Measurements from ENCODE around the gene RNH1. TPM values are rescaled to one million over a fixed set of nuclear protein-coding genes. Genes with fewer than 3 reads are reported as not detected.
A peak's percentile ranks its signal among the peaks of the same experiment; 100 is the strongest.

Gene RNH1
- total RNA-seq, 1 donor from 2014 or later = 151 TPM

DNA sequence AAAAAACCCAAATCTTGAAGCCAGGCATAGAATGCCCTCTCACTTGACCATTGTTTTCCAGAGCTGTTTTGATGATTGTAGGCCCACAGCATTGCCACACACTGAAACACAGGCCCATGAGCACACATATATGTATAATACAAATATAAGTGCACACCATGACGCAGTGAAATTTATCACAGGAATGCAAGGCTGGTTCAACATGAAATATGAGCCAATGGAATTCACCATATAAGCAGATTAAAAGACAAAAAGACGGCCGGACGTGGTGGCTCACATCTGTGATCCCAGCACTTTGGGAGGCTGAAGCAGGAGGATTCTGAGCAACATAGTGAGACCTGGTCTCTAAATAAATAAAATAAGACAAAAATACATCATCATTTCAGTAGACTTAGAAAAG, 9.4 kb upstream of the RNH1 start:
- Mint-ChIP-seq H3K9me3 (ENCODE audit: unreplicated experiment) (no peaks in the 10 kb centered on the region), H3K27me3 (ENCODE audit: unreplicated experiment) (no peaks in the 10 kb centered on the region), H3K4me3 (ENCODE audit: unreplicated experiment) (no peak overlapping the region), H3K36me3 (ENCODE audit: unreplicated experiment) (peaks cover 21% of the 10 kb centered on the region), H3K4me1 (ENCODE audit: unreplicated experiment) (peaks cover 2% of the 10 kb centered on the region), H3K27ac (ENCODE audit: unreplicated experiment) (no peak overlapping the region)
- TF ChIP-seq, protein P1, sequence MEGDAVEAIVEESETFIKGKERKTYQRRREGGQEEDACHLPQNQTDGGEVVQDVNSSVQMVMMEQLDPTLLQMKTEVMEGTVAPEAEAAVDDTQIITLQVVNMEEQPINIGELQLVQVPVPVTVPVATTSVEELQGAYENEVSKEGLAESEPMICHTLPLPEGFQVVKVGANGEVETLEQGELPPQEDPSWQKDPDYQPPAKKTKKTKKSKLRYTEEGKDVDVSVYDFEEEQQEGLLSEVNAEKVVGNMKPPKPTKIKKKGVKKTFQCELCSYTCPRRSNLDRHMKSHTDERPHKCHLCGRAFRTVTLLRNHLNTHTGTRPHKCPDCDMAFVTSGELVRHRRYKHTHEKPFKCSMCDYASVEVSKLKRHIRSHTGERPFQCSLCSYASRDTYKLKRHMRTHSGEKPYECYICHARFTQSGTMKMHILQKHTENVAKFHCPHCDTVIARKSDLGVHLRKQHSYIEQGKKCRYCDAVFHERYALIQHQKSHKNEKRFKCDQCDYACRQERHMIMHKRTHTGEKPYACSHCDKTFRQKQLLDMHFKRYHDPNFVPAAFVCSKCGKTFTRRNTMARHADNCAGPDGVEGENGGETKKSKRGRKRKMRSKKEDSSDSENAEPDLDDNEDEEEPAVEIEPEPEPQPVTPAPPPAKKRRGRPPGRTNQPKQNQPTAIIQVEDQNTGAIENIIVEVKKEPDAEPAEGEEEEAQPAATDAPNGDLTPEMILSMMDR (IDR thresholded peaks at IDR 0.05) = no peak
- DNase-seq (ENCODE audit: extremely low spot score, unreplicated experiment) = no peak

DNA sequence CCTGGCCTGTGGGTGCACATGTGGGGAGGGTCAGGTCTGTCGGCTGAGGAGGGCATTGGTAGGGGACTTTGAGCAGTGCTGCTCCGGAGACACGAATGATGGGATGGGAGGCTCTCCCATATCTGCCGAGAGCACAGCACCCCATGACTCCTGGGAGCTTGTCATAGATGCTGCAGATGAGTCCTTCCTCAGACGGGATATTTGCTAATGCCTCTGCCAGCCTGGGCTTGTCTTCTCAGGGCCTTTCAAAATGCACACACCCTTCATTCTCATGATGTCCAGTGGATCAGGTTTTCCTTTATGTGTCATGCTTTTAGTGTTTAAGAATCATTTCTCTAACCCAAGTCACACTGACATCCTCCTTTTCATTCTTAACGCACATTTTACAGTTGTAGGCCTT, 8.1 kb upstream of the RNH1 start:
- Mint-ChIP-seq H3K4me1 (ENCODE audit: unreplicated experiment) (peaks cover 2% of the 10 kb centered on the region), H3K36me3 (ENCODE audit: unreplicated experiment) (peaks cover 21% of the 10 kb centered on the region), H3K4me3 (ENCODE audit: unreplicated experiment) (no peak overlapping the region)

DNA sequence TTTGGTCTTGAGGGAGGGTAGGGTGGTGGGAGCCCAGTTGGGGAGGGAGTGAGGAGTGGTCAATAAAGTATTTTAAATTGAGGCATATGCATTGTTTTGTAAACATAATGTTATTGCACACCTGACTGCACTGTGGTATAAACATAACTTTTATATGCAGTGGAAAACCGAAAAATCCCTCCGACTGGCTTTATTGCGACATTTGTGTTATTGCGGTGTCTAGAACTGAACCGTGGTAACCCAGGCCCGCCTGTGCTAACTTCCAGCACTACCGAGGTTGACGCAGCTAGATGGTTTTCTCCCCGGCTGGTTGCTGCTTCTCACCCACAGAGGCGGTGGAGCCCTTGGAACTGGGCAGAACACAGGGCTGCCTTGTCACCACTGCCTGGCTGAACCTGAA, 7.6 kb upstream of the RNH1 start:
- Mint-ChIP-seq H3K27ac (ENCODE audit: unreplicated experiment) (no peak overlapping the region), H3K4me1 (ENCODE audit: unreplicated experiment) (peaks cover 2% of the 10 kb centered on the region), H3K27me3 (ENCODE audit: unreplicated experiment) (no peaks in the 10 kb centered on the region), H3K9me3 (ENCODE audit: unreplicated experiment) (no peaks in the 10 kb centered on the region), H3K36me3 (ENCODE audit: unreplicated experiment) (peaks cover 27% of the 10 kb centered on the region), H3K4me3 (ENCODE audit: unreplicated experiment) (no peak overlapping the region)
- no peak for DNase-seq (ENCODE audit: extremely low spot score, unreplicated experiment)
- TF ChIP-seq, protein P1 (IDR thresholded peaks at IDR 0.05) = no peak

More for the DNA sequence above, 8.1 kb upstream of the RNH1 start:
- TF ChIP-seq, protein P1 (IDR thresholded peaks at IDR 0.05) = no peak
- Mint-ChIP-seq H3K27me3 (ENCODE audit: unreplicated experiment) (no peaks in the 10 kb centered on the region), H3K27ac (ENCODE audit: unreplicated experiment) (no peak overlapping the region), H3K9me3 (ENCODE audit: unreplicated experiment) (no peaks in the 10 kb centered on the region)
- no peak for DNase-seq (ENCODE audit: extremely low spot score, unreplicated experiment)

DNA sequence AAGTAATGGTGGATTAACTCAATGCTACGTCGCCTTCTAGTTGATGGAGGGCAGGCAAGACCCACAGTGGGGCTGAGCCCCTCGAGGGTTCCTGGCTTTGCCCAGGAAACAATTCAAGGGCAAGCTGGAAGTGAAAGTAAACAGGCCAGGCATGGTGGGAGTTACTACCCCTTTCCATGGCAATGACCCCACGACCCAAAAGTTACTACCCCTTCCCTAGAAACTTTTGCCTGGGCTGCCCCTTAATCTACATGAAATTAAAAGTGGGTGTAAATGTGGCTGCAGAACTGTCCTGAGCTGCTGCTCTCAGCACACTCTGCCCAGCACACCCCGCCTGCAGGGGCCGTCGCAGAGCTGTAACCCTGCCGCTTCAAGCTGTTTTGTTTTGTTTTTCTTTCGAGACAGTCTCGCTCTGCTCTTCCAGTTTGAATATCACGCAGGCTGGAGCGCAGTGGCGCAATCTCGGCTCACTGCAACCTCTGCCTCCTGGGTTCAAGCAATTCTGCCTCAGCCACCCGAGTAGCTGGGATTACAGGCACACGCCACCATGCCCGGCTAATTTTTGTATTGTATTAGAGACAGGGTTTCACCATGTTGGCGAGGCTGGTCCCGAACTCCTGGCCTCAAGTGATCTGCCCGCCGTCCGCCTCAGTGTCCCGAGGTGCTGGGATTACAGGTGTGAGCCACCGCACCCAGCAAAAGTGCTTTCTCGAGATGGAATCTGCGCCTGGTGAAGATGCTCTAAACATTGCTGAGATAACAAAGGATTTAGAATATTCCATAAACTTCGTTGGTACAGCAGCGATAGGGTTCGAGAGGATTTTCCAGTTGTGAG, 5.9 kb upstream of the RNH1 start:
- H3K4me3 Mint-ChIP-seq (ENCODE audit: unreplicated experiment) = no peak overlapping the region
- no peaks in the 10 kb centered on the region for H3K27me3 Mint-ChIP-seq (ENCODE audit: unreplicated experiment)
- TF ChIP-seq, protein P1 (IDR thresholded peaks at IDR 0.05) = no peak
- no peak for DNase-seq (ENCODE audit: extremely low spot score, unreplicated experiment)
- no peak overlapping the region for H3K27ac Mint-ChIP-seq (ENCODE audit: unreplicated experiment)
- H3K4me1 Mint-ChIP-seq (ENCODE audit: unreplicated experiment) = peaks cover 4% of the 10 kb centered on the region
- H3K36me3 Mint-ChIP-seq (ENCODE audit: unreplicated experiment) = peaks cover 27% of the 10 kb centered on the region
- no peaks in the 10 kb centered on the region for H3K9me3 Mint-ChIP-seq (ENCODE audit: unreplicated experiment)

DNA sequence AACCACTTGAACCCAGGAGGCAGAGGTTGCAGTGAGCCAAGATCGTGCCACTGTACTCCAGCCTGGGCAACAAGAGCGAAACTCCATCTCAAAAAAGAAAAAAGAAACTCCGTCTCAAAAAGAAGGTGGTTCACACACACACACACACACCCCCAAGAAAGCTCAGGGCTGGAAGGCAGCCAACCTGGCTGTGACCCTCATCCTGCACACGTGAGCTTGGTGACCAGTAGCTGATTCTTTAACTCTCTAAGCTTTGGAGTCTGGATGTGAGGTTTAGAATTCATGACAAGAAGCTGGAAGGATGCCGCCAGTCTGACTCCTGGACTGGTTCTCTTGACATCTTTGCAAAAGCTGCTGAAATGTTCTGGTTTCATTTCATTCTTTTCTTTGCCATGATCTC, 1.9 kb upstream of the RNH1 start:
- Mint-ChIP-seq H3K27ac (ENCODE audit: unreplicated experiment) (peak overlapping the region; percentile 52), H3K27me3 (ENCODE audit: unreplicated experiment) (no peaks in the 10 kb centered on the region), H3K4me1 (ENCODE audit: unreplicated experiment) (peaks cover 25% of the 10 kb centered on the region), H3K4me3 (ENCODE audit: unreplicated experiment) (peak overlapping the region; percentile 14), H3K36me3 (ENCODE audit: unreplicated experiment) (peaks cover 15% of the 10 kb centered on the region), H3K9me3 (ENCODE audit: unreplicated experiment) (no peaks in the 10 kb centered on the region)
- TF ChIP-seq, protein P1 (IDR thresholded peaks at IDR 0.05) = no peak
- DNase-seq (ENCODE audit: extremely low spot score, unreplicated experiment) = no peak
